ENCODE data around the gene HDAC4.

DNA sequence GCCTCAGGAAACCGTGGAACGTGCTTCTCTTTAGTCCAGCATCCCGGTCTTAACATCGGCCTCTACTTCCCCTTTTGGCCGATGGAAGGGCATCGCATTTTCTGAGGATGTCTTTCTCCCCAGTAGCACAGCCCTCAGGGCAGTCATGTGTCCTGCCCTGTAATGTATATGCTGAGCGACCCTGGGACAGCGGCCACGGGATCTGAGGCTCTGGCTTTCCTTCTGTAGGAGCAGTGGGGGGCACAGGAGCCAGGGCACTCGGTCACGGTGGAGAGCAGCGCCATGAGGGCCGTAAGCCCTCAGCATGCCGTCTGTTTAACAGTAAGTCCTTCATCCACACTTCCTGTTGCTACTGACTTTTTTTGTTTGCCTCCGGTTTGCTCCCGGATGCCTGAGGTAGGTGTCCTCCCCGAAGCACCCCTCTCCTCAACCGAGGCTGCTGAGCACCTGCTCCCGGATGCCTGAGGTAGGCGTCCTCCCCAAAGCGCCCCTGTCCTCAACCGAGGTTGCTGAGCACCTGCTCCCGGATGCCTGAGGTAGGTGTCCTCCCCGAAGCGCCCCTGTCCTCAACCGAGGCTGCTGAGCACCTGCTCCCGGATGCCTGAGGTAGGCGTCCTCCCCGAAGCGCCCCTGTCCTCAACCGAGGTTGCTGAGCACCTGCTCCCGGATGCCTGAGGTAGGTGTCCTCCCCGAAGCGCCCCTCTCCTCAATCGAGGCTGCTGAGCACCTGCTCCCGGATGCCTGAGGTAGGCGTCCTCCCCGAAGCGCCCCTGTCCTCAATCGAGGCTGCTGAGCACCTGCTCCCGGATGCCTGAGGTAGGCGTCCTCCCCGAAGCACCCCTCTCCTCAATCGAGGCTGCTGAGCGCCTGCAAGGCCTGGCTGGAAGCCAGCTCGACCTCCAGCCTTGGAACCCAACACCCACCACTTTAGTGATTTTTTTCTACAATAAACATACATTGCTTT is 169.3 kb downstream of the HDAC4 start:
- TF ChIP-seq EZH2 (IDR thresholded peaks at IDR 0.05; ENCODE audit: borderline replicate concordance, control insufficient read depth, low read depth, low read length): no peak
- TF ChIP-seq, protein P1, sequence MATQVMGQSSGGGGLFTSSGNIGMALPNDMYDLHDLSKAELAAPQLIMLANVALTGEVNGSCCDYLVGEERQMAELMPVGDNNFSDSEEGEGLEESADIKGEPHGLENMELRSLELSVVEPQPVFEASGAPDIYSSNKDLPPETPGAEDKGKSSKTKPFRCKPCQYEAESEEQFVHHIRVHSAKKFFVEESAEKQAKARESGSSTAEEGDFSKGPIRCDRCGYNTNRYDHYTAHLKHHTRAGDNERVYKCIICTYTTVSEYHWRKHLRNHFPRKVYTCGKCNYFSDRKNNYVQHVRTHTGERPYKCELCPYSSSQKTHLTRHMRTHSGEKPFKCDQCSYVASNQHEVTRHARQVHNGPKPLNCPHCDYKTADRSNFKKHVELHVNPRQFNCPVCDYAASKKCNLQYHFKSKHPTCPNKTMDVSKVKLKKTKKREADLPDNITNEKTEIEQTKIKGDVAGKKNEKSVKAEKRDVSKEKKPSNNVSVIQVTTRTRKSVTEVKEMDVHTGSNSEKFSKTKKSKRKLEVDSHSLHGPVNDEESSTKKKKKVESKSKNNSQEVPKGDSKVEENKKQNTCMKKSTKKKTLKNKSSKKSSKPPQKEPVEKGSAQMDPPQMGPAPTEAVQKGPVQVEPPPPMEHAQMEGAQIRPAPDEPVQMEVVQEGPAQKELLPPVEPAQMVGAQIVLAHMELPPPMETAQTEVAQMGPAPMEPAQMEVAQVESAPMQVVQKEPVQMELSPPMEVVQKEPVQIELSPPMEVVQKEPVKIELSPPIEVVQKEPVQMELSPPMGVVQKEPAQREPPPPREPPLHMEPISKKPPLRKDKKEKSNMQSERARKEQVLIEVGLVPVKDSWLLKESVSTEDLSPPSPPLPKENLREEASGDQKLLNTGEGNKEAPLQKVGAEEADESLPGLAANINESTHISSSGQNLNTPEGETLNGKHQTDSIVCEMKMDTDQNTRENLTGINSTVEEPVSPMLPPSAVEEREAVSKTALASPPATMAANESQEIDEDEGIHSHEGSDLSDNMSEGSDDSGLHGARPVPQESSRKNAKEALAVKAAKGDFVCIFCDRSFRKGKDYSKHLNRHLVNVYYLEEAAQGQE (IDR thresholded peaks at IDR 0.05; ENCODE audit: low read depth, low read length): no peak
- no peak for TF ChIP-seq POLR2A (IDR thresholded peaks at IDR 0.05; ENCODE audit: low read depth, low read length)
- TF ChIP-seq PAX8 (IDR thresholded peaks at IDR 0.05): no peak
- no peak for TF ChIP-seq SPI1 (IDR thresholded peaks at IDR 0.05; ENCODE audit: borderline replicate concordance, insufficient read depth, low read depth, low read length)
- no peak for TF ChIP-seq HDGF (IDR thresholded peaks at IDR 0.05)
- no peak for TF ChIP-seq POLR2AphosphoS5 (IDR thresholded peaks at IDR 0.05; ENCODE audit: low read length)
- no peak for TF ChIP-seq MEF2A (IDR thresholded peaks at IDR 0.05; ENCODE audit: insufficient read depth, low read depth, low read length)
- TF ChIP-seq, protein P2, sequence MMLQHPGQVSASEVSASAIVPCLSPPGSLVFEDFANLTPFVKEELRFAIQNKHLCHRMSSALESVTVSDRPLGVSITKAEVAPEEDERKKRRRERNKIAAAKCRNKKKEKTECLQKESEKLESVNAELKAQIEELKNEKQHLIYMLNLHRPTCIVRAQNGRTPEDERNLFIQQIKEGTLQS (IDR thresholded peaks at IDR 0.05; ENCODE audit: borderline replicate concordance, extremely low read depth, low read depth, low read length): no peak
- TF ChIP-seq FOS (IDR thresholded peaks at IDR 0.05; ENCODE audit: borderline replicate concordance, extremely low read depth, insufficient read length): no peak
- TF ChIP-seq, protein P3, sequence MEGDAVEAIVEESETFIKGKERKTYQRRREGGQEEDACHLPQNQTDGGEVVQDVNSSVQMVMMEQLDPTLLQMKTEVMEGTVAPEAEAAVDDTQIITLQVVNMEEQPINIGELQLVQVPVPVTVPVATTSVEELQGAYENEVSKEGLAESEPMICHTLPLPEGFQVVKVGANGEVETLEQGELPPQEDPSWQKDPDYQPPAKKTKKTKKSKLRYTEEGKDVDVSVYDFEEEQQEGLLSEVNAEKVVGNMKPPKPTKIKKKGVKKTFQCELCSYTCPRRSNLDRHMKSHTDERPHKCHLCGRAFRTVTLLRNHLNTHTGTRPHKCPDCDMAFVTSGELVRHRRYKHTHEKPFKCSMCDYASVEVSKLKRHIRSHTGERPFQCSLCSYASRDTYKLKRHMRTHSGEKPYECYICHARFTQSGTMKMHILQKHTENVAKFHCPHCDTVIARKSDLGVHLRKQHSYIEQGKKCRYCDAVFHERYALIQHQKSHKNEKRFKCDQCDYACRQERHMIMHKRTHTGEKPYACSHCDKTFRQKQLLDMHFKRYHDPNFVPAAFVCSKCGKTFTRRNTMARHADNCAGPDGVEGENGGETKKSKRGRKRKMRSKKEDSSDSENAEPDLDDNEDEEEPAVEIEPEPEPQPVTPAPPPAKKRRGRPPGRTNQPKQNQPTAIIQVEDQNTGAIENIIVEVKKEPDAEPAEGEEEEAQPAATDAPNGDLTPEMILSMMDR (IDR thresholded peaks at IDR 0.05 in 2 of 3, conservative IDR thresholded peaks at IDR 0.05 in 1 of 3; ENCODE audit: control insufficient read depth in 2 of 3, extremely low read depth in 1 of 3, insufficient read depth in 1 of 3, low read depth in 3 of 3, low read length in 3 of 3): no peak
- no peak for TF ChIP-seq ZNF24 (IDR thresholded peaks at IDR 0.05)
- TF ChIP-seq TAF1 (IDR thresholded peaks at IDR 0.05; ENCODE audit: borderline replicate concordance, low read depth, low read length): no peak

All from GM12878 (cell line).